GM19025 (cell line): ENCODE measurements around the gene LSM6.

Experiments
- ATAC-seq: cut with Tn5 transposase; IDR thresholded peaks from one replicate; pipeline ENCODE4 v1.9.1; 2021; ENCODE audit warnings: mild to moderate bottlenecking, low read depth, moderate library complexity; ENCODE audit not compliant: unreplicated experiment

LSM6 gene

GRCh38 chr4:146175541-146176453, at the start of gene LSM6:
Gene LSM6, plus strand, starts transcription at chr4:146175718. Its CDS starts 7,204 bp downstream, at chr4:146182922.
- peak; percentile 93 for ATAC-seq

GRCh38 chr4:146132445-146132844, 43.1 kb upstream of the LSM6 start:
- ATAC-seq = peak; percentile 100

GRCh38 chr4:146134761-146135445, 40.6 kb upstream of the LSM6 start:
- ATAC-seq = no peak

GRCh38 chr4:146135941-146136340, 39.6 kb upstream of the LSM6 start:
- no peak for ATAC-seq

DNA sequence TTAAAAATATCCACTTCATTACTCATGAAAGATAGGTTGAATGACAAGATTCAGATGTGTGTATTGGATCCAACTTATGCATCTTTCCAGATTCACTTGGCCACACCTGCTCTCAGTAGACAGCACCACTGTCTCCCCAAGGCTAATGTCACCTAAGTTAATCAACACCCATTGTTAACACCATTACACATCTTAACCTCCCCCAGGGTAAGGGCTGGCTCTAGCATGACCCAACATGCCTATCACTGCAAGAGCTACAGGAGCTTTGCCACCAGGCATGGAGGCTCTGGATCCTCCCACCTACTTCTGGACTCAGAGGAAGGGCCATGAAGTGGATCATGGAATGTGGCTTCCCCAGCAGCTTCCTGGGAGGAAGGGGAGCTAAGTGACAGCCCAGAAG, 32.8 kb upstream of the LSM6 start:
- peak; percentile 72 for ATAC-seq

DNA sequence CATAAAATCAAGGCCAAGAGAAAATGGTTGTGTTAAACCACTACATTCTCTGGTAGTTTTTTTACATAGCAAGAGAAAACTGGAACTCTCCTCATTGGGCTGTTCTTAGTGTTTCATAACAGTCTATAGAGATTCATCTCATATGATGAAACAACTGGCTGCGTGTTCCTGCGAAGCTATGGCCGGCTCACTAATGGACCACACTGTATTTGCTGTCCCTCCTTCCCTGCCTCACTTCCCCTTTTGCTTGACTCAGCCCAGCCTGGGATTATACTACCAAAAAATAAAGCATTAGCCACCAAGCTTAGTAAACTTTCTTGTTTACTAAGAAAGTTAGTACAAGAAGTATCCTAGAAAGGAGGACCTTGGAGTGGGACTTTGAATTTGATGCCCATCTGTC, 31.6 kb upstream of the LSM6 start:
- ATAC-seq = no peak

DNA sequence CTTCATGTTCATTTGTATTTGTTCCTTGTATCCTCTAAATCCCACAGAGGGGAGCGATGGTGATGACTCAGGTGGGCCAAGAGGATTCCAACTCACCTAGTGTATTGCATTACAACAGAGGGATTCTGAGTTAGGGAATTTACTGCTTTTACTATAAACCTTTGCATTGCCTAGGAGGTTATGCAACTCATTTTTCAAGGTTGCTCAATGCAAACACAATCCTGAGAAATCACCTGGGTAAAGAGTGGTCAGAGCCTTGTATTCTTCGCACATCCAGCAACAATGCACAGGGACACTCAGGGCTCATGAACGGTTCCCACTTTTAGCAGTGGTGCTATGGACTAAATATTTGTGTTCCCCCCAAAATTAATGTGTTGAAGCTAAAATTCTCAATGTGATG, 28.6 kb upstream of the LSM6 start:
- ATAC-seq = no peak

GRCh38 chr4:146148021-146148420, 27.5 kb upstream of the LSM6 start:
- ATAC-seq = no peak

DNA sequence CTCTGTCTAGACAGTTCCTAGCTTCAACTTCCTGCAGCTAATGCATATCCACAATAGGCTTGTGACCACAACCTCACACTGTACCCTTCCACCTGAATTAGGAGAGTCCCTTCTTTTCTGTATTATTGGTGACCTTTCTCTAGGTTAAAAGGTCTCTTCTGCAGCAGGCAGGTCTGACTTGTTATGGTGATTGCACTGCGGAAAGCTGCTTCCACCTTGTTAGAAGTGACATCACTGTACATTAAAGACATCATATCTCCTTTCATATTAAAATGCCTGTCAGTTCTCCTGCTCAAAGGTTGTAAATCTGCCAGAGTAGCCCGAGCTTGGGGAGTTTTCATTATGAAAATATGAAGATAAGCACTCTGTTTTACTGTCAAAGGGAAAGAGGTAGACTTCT, 21.5 kb upstream of the LSM6 start:
- no peak for ATAC-seq

GRCh38 chr4:146155152-146155724, 20.3 kb upstream of the LSM6 start:
- no peak for ATAC-seq

GRCh38 chr4:146158036-146158745, 17.3 kb upstream of the LSM6 start:
- no peak for ATAC-seq

- peak; percentile 73 for ATAC-seq
These were observed 16.0 kb upstream of the LSM6 start for GRCh38 chr4:146159384-146160058.

DNA sequence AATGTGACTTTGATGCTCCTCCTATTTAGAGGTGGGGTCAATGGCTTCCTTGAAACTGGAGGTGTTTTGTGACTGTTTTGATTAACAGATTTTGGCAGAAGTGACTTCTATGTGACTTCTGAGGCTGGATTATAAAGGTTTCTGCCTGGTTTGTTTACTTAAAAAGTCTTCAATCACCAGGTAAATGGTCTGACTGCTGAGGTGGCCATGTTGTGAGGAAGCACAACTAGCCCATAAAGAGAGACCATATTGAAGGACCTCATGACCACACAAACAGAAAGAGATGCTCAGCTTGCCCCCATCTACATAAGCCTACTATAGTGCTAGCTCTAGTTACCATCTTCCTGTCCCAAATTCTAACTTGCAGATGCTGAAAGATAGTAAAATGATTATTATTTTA, 14.3 kb upstream of the LSM6 start:
- ATAC-seq = no peak

DNA sequence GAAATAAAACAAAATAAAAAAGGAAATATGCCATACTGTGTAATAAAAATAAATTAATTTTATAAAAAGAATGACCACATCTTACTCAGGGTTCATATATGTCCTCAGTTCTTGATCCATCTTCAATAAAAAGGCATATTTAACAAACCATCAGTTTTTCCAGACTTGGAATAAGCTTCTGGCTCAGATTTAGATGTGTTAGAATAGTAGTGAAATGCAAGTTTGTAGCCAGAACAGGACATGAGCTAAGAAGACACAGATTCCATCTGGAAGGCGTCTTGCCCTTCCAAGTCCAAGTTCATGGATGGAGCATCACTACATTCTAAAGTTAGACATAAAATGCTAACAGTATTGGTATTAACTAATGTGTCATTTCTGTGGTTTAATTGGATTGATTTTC, 10.3 kb upstream of the LSM6 start:
- no peak for ATAC-seq

- ATAC-seq = no peak
These were observed 9.7 kb upstream of the LSM6 start for GRCh38 chr4:146165840-146166239.

- ATAC-seq = no peak
These were observed 5.4 kb upstream of the LSM6 start for GRCh38 chr4:146170149-146170548.

GRCh38 chr4:146176891-146177290, 1.4 kb downstream of the LSM6 start:
- ATAC-seq = no peak

GRCh38 chr4:146178126-146178525, 2.6 kb downstream of the LSM6 start:
- ATAC-seq = no peak

GRCh38 chr4:146179784-146180370, 4.4 kb downstream of the LSM6 start:
- ATAC-seq = no peak

DNA sequence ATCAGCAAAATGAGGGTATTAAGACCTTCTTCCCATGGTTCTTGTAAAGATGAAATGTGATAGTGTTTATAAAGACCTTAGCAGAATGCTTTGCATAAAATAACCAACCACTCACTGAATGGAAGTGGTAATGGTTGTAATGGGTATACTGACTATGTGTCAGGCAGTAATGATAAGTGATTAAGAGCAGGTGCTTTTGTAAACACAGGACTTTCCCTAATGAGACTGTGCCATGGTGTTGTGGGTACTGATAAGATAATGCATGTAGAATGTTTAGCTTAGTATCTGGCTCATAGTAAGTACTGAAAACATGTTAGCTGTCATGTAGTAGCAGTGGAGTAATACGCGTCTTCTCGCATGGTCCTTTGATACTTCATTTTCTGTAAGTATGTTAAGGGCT, 6.9 kb downstream of the LSM6 start:
- no peak for ATAC-seq
